ENCODE measurements around the gene PRR7.

DNA sequence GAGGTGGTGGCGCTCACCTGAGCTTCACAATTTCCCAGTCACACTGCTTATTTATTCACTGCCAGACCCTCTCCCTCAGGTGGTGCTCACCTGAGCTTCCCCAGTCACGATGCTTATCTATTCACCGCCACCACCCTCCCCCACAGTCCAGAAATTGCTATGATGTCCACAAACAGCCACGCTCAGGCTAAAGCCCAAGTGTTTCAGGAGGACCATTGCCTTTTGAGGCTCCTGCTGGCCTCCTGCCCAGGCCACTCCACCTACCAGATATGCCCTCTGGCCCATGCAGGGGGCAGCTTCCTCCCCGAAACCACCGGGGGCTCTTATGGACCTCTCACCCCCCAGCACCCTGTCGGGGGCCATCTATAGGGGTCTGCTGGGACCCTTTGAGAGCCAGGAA is 46.2 kb downstream of the PRR7 start:
- TF ChIP-seq, protein P1, sequence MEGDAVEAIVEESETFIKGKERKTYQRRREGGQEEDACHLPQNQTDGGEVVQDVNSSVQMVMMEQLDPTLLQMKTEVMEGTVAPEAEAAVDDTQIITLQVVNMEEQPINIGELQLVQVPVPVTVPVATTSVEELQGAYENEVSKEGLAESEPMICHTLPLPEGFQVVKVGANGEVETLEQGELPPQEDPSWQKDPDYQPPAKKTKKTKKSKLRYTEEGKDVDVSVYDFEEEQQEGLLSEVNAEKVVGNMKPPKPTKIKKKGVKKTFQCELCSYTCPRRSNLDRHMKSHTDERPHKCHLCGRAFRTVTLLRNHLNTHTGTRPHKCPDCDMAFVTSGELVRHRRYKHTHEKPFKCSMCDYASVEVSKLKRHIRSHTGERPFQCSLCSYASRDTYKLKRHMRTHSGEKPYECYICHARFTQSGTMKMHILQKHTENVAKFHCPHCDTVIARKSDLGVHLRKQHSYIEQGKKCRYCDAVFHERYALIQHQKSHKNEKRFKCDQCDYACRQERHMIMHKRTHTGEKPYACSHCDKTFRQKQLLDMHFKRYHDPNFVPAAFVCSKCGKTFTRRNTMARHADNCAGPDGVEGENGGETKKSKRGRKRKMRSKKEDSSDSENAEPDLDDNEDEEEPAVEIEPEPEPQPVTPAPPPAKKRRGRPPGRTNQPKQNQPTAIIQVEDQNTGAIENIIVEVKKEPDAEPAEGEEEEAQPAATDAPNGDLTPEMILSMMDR (IDR thresholded peaks at IDR 0.05; ENCODE audit: low read length), result no peak
- no peak for TF ChIP-seq EZH2 (IDR thresholded peaks at IDR 0.05; ENCODE audit: borderline replicate concordance, low read length)
